Ureter (tissue), 1 donor: Measurements from ENCODE around the gene IMPG2. TPM values are rescaled to one million over a fixed set of nuclear protein-coding genes. Genes with fewer than 3 reads are reported as not detected.

Source experiments
- DNase-seq: peaks from one replicate; pipeline ENCODE4 v3.0.0-alpha.2; 2020; ENCODE audit warnings: low spot score
- total RNA-seq: library from RNA; stranded (reverse); gene quantifications from one replicate; pipeline ENCODE4 v1.2.4, GENCODE V29; 2023
- donor health status: DM: yes; HTN: yes; CAD: no.

Gene IMPG2
- total RNA-seq, 1 donor from 2014 or later, result 0.31 TPM

DNA sequence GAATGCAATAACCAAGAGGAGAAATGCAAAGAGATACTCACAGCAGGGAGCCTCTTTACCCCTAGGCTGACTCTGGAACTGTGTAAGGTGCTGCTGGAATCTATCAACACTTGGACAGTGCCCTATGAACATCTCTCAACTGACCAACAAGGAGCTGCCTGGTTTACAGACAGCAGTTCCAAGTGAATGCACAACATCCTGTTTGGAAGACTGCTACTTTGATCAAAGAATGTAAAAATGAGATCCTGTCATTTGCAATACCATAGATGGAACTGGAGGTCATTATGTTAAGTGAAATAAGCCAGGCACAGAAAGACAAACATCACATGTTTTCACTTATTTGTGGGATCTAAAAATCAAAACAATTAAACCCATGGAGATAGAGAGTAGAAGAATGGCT, 136.3 kb downstream of the IMPG2 start:
- DNase-seq, result no peak

DNA sequence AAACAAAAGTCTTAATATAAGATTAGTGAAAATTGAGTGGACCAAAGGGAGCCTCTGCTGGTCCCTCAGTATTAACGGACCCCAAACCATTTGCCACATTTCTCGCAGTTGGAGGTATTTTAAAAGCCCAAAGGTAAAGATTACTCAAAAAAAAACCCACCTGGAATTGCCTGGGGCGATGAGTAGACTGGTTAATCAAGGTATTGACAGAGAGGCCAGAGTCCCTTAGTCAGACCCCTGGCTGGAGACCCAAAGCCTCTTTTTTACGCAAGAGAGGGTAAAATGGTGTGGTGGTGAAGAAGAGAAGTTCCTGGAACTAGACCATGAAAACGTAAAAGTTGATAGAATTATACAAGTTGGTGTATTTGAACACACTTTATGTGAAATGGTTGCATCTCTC, 137.2 kb downstream of the IMPG2 start:
- DNase-seq, result no peak

DNA sequence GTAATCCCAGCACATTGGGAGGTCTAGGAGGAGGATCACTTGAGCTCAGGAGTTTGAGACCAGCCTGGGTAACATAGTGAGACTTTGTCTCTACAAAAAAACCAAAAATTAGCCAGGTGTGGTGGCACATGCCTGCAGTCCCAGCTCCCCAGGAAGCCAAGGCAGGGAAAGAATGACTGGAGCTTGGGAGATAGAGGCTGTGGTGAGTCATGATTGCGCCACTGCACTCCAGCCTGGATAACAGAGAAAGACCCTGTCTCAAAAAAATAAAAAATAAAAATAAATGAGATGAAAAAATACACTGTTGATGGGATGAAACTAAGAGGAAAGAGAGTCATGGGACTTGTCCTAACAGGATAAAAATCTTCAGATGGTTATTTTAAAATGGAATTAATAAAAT, 137.6 kb downstream of the IMPG2 start:
- no peak for DNase-seq

DNA sequence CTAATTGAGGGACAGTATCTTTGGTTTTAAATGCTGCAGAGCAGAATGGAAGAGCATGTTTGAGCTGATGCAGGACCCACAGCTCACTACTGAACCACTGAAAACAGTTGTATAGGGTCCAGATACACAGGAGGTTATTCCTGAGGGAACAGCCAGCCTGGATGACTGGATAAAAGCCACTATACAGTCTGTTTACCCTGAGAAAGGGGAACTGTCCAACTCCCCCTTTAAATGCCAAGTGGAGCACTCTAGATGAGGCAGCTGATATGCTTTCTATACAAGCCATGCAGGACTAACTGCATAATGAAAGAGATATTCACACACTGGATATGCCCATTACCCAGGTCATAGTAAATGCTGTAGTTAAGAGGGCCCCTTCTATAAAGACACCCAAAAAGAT, 138.6 kb downstream of the IMPG2 start:
- no peak for DNase-seq

DNA sequence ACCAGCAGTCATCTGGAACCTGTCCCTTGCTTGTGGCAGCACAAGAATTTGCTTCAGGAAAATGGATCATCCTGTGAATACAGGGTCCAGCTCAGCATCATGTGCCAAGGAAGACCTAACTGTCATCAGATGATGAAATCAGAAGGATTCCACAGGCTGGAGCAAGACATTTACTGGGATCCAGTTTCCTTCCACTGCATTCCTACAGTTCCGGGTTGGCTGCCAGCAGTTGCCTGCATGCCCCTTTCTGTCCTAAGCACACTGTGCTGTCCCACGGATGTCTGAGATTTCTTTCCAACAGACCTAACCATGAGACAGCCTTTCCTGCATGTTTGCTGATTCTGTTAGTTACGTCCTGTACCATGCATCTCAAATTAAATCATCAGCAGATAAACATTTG, 140.7 kb downstream of the IMPG2 start:
- DNase-seq, result no peak

DNA sequence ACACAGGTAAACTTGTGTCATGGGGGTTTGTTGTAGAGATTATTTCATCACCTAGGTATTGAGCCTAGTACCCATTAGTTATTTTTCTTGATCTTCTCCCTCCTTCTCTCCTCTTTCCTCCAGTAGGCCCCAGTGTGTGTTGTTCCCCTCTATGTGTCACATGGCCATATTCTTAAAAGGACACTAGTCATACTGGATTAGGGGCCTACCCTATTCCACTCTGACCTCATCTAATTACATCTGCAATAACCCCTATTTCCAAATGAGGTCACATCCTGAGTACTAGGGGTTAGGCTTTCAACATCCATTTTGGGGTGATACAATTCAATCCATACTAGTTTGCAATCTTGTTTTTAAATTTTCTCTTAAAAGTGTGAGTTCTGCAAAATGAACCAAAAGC, 142.8 kb downstream of the IMPG2 start:
- no peak for DNase-seq

Other genes with a start within 250 kb of the IMPG2 start
- gene SENP7, start 192.6 kb upstream of the IMPG2 start, total RNA-seq, result 39.0 TPM
- 28.8 TPM for gene TRMT10C, start 241.3 kb upstream of the IMPG2 start, total RNA-seq